Activated effector memory CD4-positive, alpha-beta T cell treated with anti-CD3 and anti-CD28 coated beads, Interleukin-2, amount 50 U/mL, for 16 hours (primary cell): Measurements from ENCODE around the gene COPS4.
"Not testable (repeated sequence)": the region's sequence is repeated elsewhere in the genome, so short reads cannot be mapped to it uniquely, and the experiment has no call there.

ENCODE experiments used
- DNase-seq: peaks from one replicate; pipeline ENCODE4 v3.0.0-alpha.2; 2020

Gene COPS4

GRCh38 chr4:83024233-83024632, 10.8 kb upstream of the COPS4 start:
- DNase-seq = no peak

DNA sequence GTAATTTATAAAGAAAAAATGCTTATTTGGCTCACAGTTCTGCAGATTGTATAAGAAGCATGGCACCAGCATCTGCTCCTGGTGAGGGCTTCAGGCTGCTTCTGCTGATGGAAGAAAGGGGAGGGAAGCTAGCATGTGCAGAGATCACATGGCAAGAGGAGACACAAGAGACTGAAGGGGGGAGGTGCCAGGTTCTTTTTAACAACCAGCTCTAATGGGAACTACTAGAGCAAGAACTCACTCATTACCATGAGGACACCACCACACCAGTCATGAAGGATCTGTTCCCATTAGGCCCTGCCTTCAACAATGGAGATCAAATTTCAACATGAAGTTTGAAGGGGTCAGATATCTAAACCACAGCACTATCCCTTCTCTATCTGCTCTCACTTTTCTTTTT, 9.4 kb upstream of the COPS4 start:
- no peak for DNase-seq

DNA sequence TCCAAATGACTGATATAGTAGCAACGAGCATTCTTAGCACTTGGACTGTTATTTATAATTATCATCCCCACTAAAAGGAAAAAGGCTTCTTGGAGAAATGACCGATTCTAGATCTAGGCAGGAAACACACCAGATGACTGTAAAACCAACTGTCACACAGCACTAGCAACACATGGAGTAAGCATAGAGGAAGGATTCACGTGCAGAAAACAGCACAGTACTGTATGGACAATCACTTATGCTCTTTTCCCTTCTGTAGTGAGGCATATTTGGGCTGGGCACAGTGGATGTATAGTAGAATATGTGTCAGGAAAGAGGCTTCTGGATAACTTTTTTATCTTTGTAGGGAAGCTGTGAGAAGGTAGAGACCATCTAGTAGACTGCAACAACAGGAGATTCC, 6.0 kb upstream of the COPS4 start:
- DNase-seq = no peak

DNA sequence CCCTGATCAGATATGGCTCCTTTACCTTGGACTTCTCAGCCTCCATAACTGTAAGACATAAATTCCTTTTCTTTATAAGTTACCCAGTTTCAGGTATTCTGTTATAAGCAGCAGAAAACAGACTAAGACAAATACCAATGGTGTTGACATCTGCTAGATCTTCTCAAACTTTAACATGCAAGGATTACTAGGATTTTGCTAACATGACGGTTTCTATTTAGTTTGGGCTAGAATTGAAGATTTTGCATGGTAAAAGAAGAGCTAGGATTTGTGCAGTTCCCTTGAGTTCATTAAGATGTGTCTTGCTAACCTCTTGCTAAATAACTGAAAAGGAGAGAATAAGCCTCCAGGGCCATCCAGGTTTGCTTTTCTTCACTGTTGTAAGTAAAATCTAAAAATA, 5.3 kb upstream of the COPS4 start:
- DNase-seq = no peak

DNA sequence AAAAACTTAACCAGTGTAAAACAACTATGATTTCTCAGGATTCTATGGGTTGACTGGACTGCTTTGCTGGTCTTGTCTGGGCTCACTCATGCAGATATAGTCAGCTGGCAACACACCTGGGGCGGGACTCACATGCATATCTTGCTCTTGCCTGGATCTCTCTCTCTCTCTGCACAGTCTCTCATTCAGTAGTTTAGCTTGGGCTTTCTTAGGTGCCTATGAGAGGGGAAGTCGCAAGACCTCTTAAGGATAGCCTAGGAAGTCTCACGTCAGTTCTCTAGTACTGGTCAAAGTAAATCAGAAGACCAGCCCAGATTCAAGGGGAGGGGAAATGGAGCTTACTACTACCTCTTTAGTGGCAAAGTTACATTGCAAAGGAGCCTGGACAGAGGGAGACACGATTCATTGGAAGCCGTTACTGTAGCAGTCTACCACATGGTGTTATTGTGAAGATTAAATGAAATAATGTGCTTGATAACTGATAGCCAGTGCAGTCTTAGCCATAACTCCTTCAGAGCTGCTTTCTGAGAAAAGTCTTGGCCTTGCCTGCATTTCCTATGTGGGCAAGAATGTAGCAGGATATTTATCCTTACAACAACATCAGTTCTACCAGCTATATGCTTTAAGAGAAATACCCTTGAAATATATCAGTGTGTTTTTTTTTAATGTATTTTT, 2.1 kb downstream of the COPS4 start:
- no peak for DNase-seq

DNA sequence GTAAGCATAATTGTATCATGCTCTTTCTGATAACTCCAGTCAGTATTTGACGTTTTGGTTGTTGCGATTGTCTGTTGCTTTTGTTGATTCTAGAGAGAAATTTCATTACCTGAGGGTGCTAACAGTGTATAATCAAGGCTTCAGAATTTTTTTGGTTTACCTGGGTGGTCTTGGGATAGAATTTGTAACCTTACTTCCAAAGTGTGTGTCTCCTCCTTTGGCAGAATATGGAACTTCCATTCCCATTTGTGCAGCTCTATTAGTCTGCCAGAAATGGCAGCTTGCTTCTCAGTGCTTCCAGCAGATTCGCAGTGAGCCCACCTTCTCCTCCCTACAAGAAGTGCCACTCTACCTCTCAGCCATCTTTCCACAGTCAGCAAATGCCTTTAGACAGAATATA, 5.3 kb downstream of the COPS4 start:
- DNase-seq = no peak

- DNase-seq = not testable (repeated sequence)
Observed at GRCh38 chr4:83043157-83043556, 8.2 kb downstream of the COPS4 start.

DNA sequence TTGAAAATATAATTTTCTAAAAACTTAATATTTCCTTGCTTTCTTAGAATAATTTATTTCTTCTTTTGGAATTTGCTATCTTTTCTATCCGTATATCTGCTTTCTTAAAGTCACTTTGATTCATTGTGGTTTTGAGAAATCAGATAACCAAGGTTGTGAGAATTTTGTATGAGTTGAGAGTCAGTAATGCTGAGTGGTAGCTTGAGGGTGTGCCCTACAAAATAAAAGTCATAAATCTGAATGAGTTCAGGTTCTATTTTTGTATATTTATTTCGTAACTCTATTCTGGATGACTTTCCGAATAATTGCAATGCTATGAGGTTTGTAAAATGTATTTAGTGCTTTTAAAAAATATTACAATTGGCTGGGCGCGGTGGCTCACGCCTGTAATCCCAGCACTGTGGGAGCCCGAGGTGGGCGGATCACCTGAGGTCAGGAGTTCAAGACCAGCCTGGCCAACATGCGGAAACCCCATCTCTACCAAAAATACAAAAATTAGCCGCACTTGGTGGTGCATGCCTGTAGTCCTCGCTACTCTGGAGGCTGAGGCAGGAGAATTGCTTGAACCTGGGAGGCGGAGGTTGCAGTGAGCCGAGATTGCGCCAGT, 8.9 kb downstream of the COPS4 start:
- no peak for DNase-seq

GRCh38 chr4:83046693-83047473, 11.9 kb downstream of the COPS4 start:
- no peak for DNase-seq

DNA sequence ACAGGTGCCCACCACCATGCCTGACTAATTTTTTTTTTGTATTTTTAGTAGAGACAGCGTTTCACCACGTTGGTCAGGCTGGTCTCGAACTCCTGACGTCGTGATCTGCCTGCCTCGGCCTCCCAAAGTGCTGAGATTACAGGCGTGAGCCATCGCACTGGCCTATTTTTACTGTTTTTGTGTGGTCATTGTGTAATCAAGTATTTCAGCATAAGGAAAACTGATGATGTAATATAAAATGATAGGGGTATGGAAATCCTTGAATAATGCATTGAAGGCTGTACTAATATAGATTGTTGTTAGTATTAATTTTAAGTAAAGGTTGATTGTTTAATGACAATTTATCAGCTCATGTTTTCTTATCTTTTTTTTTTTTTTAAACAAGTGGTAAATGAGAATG, 13.8 kb downstream of the COPS4 start:
- DNase-seq = not testable (repeated sequence)

DNA sequence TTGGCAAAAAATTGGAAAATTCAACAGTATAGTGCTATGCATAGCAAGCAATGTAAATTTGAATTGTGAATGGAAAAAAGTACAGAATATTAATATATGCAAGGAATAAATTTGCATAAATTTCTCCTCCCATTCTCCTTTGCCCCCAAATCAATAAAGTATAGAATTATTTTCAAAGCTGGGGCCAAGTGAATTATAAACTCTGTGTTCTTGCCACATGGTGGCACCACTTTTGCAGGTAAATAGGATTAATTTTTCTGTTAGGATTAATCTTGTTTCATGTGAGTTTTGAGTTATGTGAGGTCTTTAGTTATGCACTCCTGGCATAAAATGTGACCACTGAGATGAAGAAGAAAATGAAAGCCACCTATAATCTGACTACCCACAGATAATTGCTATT, 19.9 kb downstream of the COPS4 start:
- DNase-seq = no peak

- DNase-seq = no peak
Observed at GRCh38 chr4:83062739-83063138, 27.8 kb downstream of the COPS4 start.

DNA sequence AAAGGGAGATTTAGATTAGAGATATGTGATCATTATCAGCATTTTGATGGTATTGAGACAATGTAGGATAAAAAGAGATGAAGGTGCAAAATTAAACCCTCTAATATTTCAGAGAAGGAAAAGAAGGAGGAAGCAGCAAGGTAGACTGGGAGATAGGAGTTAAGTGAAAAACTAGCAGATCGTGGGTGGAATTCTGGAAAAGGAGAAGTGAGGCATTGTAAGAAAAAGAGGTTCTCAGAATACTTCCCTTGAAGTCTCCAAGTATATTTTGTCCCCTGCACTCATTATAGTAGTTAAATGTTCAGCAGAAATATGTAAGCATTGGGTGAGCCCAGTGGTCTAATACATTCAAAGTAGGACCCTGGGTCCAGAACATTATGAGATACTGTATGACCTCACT, 30.3 kb downstream of the COPS4 start:
- no peak for DNase-seq

- no peak for DNase-seq
Observed at GRCh38 chr4:83067058-83067639, 32.2 kb downstream of the COPS4 start.

DNA sequence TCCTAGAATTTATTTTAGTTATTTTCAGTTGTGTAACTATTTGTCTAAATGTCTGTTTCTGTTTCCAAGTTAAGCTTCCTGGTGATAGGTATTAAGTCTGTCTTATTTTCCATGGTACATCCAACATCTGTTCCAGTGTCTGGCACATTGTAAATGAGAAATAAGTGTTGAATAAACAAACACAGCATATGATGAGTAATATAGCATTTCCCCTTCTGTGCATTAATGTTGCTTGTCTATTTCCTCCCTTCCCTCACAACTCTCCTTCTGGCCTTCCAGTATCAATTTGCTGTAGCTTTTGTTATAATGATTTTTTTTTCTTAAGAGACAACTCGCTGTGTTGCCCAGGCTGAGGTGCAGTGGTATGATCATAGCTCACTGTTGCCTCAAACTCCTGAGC, 36.1 kb downstream of the COPS4 start:
- DNase-seq = no peak

- peak; percentile 73 for DNase-seq
Observed at GRCh38 chr4:83074086-83074704, 39.2 kb downstream of the COPS4 start.

GRCh38 chr4:83074783-83075182, 39.8 kb downstream of the COPS4 start:
- not testable (repeated sequence) for DNase-seq

DNA sequence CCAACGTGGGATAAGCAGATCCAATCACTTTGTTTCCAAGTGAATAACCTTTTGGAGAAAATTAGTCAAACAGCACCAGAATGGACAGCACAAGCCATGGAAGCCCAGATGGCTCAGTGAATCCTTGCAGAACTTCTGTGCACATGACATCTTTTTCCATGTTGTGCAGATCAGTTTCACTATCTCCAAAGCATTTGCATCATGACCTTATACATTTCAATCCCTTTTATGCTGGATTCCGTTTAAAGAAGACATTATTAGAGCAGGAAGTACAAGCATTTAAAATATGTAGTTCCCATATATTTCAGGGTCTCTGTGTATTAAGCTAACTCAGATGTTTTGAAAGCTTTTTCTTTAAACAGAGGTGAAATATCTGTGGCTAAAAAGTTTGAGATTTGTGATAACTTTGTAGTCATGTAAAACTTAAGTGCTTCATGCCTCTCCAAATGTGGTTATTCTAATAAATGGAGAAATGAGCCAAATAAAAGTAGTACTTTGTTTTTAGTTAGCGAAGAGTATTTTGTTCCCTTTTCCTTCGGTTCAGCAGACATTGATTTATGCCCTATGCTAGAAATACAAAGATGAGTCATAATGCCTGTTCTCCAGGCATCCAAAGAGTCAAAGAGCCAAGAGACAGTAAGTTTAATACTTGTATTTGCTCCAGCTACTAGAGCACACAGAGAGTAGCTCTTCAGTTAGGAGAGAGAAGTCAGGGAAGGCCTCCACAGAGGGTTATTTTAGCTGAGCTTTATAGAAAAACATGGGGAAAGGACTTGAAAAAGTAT, 40.5 kb downstream of the COPS4 start:
- no peak for DNase-seq

GRCh38 chr4:83080561-83080960, 45.6 kb downstream of the COPS4 start:
- no peak for DNase-seq

DNA sequence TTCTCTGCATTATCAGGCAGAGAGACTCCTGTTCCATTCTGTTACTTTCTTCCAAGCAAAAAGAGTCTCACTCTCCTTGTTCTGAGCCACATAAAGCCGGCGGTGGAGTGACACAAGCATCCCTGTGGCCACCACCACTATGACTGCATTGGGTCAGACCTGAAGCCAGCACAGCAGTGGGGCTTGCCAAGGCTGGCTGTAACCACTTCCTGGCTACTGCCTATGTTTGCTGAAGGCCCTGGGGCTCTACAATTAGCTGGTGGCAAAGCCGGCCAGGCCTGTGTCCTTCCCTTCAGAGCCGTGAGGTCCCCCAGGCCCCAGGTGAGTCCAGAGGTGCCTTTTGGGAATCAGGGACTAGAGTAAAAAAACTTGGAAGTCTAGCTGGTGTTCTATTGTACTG, 47.8 kb downstream of the COPS4 start:
- no peak for DNase-seq

GRCh38 chr4:83083925-83084475, 49.0 kb downstream of the COPS4 start:
- DNase-seq = peak; percentile 79

- not testable (repeated sequence) for DNase-seq
Observed at GRCh38 chr4:83084956-83085355, 50.0 kb downstream of the COPS4 start.
